Natural killer cell treated with Interleukin-12 subunit alpha and Interleukin-12 subunit beta and Interleukin-15 and Interleukin-18, amount 100 ng/mL, for 72 hours (primary cell): ENCODE measurements around the gene PML. TPM values are rescaled to one million over a fixed set of nuclear protein-coding genes. Genes with fewer than 3 reads are reported as not detected.
A peak's percentile ranks its signal among the peaks of the same experiment; 100 is the strongest.

Experiments
- ATAC-seq, 2 donors: fragments of 150-1000 bp; cut with Tn5 transposase in 1 of 2; sonication (Bioruptor Pico), chemical (Tn5 transposase) in 1 of 2; 2 replicates each; pipeline ENCODE4 v1.10.0; 2021
- DNase-seq: peaks from one replicate; pipeline ENCODE4 v3.0.0; 2022; ENCODE audit warnings: low spot score
- H3K27ac Mint-ChIP-seq, 2 donors: 1 replicate in 1 of 2; 2 replicates in 1 of 2; pipeline ENCODE4 v1.8.0; 2022; ENCODE audit warnings: mixed read lengths in 2 of 2, mild to moderate bottlenecking in 1 of 2, moderate library complexity in 1 of 2
- H3K27me3 Mint-ChIP-seq, 2 donors: 1 replicate in 1 of 2; 2 replicates in 1 of 2; pipeline ENCODE4 v1.8.0; 2022; ENCODE audit warnings: mixed read lengths in 2 of 2
- H3K36me3 Mint-ChIP-seq: one replicate; pipeline ENCODE4 v1.8.0; 2022; ENCODE audit warnings: mixed read lengths
- H3K4me1 Mint-ChIP-seq, 2 donors: 1 replicate in 1 of 2; 2 replicates in 1 of 2; pipeline ENCODE4 v1.8.0; 2022; ENCODE audit warnings: low read depth in 2 of 2, mixed read lengths in 2 of 2, mild to moderate bottlenecking in 1 of 2
- H3K4me3 Mint-ChIP-seq: one replicate; pipeline ENCODE4 v1.8.0; 2022; ENCODE audit warnings: mixed read lengths
- H3K9me3 Mint-ChIP-seq: 2 replicates; pipeline ENCODE4 v1.8.0; 2022; ENCODE audit warnings: mixed read lengths
- total RNA-seq, 2 donors: library from RNA; stranded (reverse); gene quantifications; one replicate each; pipeline ENCODE4 v1.2.3, GENCODE V29; 2022

PML gene
- total RNA-seq, 2 donors from 2014 or later = 62.6 to 72.3 TPM

DNA sequence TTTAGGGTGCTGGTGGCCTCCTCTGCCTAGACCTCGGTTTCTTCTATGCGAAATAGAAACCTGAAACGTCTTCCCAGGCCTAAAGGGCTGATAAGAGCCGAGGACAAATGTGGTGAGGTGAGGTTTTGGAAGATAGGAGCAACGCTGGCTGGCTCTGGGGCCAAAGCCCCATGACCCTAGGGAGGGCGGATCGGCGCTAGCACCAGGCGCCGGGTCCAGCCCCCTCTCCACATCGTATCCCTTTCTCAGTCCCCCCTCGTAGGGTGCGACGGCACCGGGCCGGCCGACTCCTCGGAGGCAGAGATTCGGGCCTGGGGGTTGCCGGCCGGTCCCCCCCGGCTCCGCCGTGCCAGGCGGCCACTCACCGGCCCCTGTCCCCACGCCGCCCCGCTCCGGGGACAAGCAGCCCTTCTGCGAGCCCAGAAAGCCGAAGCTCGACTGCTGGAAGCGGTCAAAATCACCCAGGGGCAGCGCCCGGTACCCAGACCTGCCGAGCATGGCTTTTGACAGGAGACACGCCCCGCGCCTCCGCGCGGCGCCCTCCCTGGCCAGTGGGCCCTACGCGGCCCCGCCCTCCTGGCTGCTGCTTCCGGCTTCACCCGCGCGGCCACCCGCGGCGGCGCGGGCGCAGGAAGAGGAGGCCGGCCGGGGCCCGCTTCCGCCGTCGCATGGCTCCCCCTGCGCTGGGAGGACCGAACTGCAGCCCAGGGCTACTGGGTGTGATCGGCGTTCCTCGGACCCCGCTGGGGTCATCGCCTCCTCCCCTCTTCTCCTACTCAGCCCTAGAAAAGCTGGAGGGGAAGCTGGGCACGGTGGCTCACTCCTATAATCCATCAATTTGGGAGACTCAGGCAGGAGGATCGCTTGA lies 2.6 kb upstream of the PML start, which contains the start of gene STOML1:
TSS of gene STOML1 (minus strand) at position 570 of the 868 bp plus-strand sequence. CDS start at position 498, 72 bp downstream.
- Mint-ChIP-seq H3K9me3 (no peaks in the 10 kb centered on the region), H3K36me3 (no peaks in the 10 kb centered on the region), H3K4me1 (peaks cover 25 to 35% of the 10 kb centered on the region in 2 donors), H3K4me3 (peak within 1 kb of the TSS; percentile 77), H3K27ac (peak within 1 kb of the TSS; percentile 77 to 84), H3K27me3 (no peaks in the 10 kb centered on the region)
- DNase-seq = peak; percentile 96
- ATAC-seq = peak; percentile 89 to 92

DNA sequence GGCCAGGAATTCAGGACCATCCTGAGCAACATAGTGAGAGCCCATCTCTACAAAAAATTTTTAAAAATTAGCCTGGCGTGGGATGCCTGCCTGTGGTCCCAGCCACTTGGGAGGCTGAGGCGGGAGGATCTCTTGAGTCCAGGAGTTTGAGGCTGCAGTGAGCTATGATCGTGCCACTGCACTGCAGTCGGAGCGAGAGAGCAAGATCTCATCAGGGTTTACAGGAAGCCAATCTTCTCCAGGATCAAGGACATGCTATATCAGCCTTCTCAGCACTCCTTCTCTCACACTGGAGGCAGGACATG lies 2.0 kb upstream of the PML start:
- Mint-ChIP-seq H3K27me3 (no peaks in the 10 kb centered on the region), H3K27ac (peak overlapping the region; percentile 77 to 84), H3K4me1 (peaks cover 31 to 41% of the 10 kb centered on the region in 2 donors), H3K9me3 (no peaks in the 10 kb centered on the region), H3K4me3 (peak overlapping the region; percentile 77), H3K36me3 (no peaks in the 10 kb centered on the region)
- DNase-seq = no peak
- ATAC-seq = no peak

DNA sequence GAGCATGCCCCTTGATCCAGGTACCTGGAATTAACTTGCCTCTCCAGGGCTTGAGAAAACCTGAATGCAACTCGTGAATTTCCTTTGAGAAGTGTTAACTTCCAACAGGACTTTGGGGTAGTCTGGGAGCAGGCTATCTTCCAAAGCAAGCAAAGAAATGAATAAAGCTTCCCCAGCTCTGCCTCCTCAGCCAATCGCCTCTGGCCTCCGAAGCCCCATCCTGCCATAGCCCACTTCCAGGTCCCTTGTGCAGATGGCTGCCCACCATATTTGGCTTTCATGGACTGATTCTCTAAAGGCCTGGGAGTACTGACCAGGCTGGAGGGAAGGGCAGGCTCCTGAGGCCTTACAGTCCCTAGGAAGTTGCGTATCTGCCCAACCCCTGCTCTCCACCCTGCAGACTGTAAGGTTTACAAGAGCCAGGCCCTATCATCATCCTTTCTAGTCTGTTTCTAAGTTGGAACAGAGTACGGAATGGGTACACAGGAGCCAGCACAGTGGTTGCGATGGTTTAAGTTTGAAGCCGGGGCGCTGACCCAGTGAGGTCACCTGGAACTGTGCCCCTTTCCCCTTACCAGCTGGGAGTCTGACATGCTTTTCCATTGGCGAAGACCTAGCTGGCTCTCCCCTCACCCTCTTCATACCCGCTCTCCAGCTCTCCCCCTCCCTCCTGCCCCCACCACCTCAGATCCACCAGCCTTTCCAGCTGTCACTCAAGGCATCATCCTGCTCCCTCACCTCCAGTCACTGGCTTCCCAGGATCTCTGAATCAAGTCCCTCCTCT lies 1.1 kb upstream of the PML start:
- DNase-seq = no peak
- peaks cover 37 to 49% of the 10 kb centered on the region in 2 donors for H3K4me1 Mint-ChIP-seq
- peak overlapping the region; percentile 93 for H3K4me3 Mint-ChIP-seq
- peak overlapping the region; percentile 86 to 87 for H3K27ac Mint-ChIP-seq
- no peaks in the 10 kb centered on the region for H3K9me3 Mint-ChIP-seq
- H3K36me3 Mint-ChIP-seq = no peaks in the 10 kb centered on the region
- H3K27me3 Mint-ChIP-seq = no peaks in the 10 kb centered on the region
- no peak for ATAC-seq

DNA sequence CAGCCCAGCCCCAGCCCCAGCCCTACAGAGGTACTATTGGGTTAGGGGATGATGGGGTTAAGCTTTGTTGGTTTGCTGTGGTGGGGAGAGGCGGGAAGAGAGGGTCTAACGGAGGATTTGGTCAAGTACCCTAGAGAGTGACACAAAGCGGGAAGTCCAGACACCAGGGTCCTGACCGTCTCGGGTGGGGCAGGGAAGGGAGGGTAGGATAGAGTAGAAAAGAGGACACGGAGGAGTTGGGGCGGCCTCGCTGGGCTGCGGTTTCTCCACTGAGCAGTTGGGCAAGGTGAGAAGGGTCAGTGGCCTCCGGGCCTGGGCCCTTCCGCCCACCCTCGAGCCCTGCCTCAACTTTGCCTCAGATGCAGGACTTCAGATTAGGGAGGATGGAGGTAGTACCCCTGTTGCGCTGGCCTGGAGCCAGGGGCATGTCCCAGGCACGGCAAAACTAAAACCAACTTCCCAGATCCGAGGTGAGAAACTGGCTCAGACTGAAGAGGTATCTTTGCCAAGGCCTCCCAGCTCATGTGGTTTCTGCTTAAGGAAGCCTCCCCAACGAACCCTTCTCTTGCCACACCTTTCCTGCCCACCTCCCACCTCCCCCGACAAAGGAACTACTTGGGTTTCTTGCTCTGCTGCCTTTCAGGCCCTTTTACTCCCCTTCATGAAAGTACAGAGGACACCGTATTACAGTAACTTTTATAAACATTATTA lies 551 bp downstream of the PML start:
- Mint-ChIP-seq H3K27ac (peak overlapping the region; percentile 86 to 87), H3K4me3 (peak overlapping the region; percentile 93), H3K27me3 (no peaks in the 10 kb centered on the region), H3K9me3 (no peaks in the 10 kb centered on the region), H3K36me3 (peaks cover 8% of the 10 kb centered on the region), H3K4me1 (peaks cover 44 to 61% of the 10 kb centered on the region in 2 donors)
- DNase-seq = no peak
- peak in 1 of 2 donors; percentile 0 for ATAC-seq

DNA sequence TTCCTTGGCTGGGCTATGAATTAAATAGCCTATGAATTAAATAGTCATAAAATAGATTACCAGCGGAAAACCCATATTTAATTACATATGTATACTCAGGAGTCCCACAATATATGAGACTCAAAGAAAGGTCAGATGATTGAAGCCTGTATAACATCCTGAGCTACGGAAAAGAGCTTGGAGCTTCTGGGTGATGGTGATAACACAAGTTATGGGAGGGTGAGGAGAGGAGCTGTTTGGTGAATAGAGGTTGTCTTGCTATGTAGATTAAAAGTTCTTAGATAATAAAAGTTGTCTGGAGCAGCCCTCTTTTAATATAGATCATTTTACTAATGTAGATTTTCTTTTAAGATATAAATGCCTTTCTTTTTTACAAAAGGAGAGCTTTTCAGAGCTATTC lies 1.8 kb downstream of the PML start:
- ATAC-seq = no peak
- no peaks in the 10 kb centered on the region for H3K27me3 Mint-ChIP-seq
- peaks cover 13% of the 10 kb centered on the region for H3K36me3 Mint-ChIP-seq
- no peak for DNase-seq
- H3K4me1 Mint-ChIP-seq = peaks cover 43 to 63% of the 10 kb centered on the region in 2 donors
- H3K4me3 Mint-ChIP-seq = peak overlapping the region; percentile 93
- peak overlapping the region; percentile 86 to 87 for H3K27ac Mint-ChIP-seq
- H3K9me3 Mint-ChIP-seq = no peaks in the 10 kb centered on the region

DNA sequence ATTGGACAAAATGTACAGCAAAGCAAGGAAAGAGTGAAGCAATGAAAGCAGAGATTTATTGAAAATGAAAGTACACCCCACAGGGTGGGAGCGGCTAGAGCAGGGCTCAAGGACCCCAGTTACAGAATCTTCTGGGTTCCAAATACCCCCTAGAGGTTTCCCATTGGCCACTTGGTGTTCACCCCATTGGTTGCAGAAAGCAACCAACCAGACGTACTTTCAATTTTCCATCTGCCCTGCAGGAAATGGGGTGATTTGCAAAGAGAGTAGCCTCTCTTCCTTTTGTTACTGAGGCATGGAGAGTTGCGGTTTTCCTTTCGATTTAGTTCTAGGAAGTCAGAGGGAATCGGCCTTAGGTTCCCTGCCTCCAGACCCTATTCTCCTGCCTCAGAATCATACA lies 2.4 kb downstream of the PML start:
- Mint-ChIP-seq H3K9me3 (no peaks in the 10 kb centered on the region), H3K36me3 (peaks cover 13% of the 10 kb centered on the region), H3K27ac (peak overlapping the region; percentile 86 to 87), H3K4me1 (peaks cover 42 to 63% of the 10 kb centered on the region in 2 donors), H3K27me3 (no peaks in the 10 kb centered on the region), H3K4me3 (peak overlapping the region; percentile 93)
- ATAC-seq (no peak), DNase-seq (no peak)

DNA sequence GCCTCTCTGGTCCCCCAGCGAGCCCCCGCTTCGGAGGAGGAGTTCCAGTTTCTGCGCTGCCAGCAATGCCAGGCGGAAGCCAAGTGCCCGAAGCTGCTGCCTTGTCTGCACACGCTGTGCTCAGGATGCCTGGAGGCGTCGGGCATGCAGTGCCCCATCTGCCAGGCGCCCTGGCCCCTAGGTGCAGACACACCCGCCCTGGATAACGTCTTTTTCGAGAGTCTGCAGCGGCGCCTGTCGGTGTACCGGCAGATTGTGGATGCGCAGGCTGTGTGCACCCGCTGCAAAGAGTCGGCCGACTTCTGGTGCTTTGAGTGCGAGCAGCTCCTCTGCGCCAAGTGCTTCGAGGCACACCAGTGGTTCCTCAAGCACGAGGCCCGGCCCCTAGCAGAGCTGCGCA lies 3.5 kb downstream of the PML start:
- H3K27ac Mint-ChIP-seq = no peak overlapping the region
- H3K36me3 Mint-ChIP-seq = peaks cover 13% of the 10 kb centered on the region

DNA sequence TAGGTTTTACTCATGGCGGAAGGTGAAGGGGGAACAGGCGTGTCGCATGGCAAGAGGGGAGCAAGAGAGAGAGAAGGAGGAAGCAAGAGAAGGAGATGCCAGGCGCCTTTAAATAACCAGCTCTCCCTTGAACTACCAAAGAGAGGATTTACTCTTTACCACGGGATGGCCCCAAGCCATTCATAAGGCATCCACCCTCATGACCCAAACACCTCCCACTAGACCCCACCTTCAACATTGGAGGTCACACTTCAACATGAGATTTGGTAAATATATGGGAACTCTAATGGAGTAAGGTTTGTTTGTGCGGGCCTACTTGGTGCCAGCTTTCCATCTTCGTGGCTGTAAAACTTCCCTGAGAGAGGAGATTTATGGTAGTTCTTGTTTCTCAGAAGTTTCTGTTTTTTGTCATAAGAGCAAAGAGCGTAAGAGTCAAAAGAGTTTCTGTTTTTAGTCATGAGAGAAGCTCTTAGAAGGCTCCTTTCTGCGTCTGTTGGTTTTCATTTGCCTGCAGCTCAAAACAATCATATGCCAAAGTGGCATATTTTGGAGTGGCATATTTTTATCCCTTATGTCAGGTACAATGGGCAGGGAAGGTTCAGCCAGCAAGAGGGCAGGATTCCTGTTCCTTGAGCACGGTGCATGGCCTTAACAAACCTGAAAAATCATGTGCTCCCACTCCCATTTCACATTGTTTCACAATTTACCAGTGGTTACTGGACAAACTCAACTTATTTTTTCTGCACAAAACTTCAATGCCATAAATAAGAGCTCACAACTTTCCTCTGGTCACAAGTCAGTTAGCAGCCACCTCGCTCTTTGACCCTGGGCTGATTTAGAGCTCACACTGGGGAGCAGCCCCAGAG lies 12.5 kb downstream of the PML start:
- peaks cover 26% of the 10 kb centered on the region for H3K36me3 Mint-ChIP-seq

More for the DNA sequence above, 3.5 kb downstream of the PML start:
- peaks cover 36 to 56% of the 10 kb centered on the region in 2 donors for H3K4me1 Mint-ChIP-seq
- no peak for DNase-seq
- H3K27me3 Mint-ChIP-seq = no peaks in the 10 kb centered on the region
- peak overlapping the region; percentile 93 for H3K4me3 Mint-ChIP-seq
- H3K9me3 Mint-ChIP-seq = no peaks in the 10 kb centered on the region
- no peak for ATAC-seq

DNA sequence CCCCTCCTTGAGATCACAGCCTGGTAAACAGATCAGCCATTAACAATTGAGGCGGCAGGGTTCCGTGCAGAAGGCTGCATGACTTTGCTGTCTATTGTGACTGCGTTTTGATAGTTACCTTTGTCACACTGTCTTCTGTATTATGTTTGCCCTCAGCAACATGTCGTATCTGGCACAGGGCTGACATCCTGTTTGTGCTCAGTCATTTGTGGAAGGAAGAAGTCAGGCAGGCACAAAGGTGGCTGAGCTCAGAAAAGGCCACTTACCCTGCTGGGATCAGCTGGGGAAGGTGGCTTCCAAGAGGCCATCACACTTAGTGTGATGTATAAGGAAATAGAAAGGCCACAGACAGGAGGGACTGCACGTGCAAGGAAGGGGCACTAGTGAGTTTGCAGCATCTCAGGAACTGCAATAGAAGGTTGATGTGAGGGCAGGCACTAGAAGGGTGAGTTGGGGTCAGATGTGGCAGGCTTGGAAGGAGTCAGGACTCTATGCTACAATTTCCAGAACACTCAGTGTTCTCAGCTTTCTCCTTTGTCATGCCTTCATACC lies 13.4 kb downstream of the PML start:
- peaks cover 26% of the 10 kb centered on the region for H3K36me3 Mint-ChIP-seq
- peak in 1 of 2 donors; percentile 86 for ATAC-seq
- no peaks in the 10 kb centered on the region for H3K27me3 Mint-ChIP-seq
- H3K4me1 Mint-ChIP-seq = peaks cover 49 to 57% of the 10 kb centered on the region in 2 donors
- DNase-seq = no peak
- H3K4me3 Mint-ChIP-seq = peak overlapping the region; percentile 76
- peak overlapping the region; percentile 57 to 76 for H3K27ac Mint-ChIP-seq
- H3K9me3 Mint-ChIP-seq = no peaks in the 10 kb centered on the region

More for the DNA sequence above, 12.5 kb downstream of the PML start:
- no peak for DNase-seq
- no peaks in the 10 kb centered on the region for H3K9me3 Mint-ChIP-seq
- no peaks in the 10 kb centered on the region for H3K27me3 Mint-ChIP-seq
- H3K27ac Mint-ChIP-seq = peak overlapping the region; percentile 55 to 76
- peak overlapping the region; percentile 76 for H3K4me3 Mint-ChIP-seq
- peaks cover 49 to 57% of the 10 kb centered on the region in 2 donors for H3K4me1 Mint-ChIP-seq
- peak in 1 of 2 donors; percentile 73 for ATAC-seq

DNA sequence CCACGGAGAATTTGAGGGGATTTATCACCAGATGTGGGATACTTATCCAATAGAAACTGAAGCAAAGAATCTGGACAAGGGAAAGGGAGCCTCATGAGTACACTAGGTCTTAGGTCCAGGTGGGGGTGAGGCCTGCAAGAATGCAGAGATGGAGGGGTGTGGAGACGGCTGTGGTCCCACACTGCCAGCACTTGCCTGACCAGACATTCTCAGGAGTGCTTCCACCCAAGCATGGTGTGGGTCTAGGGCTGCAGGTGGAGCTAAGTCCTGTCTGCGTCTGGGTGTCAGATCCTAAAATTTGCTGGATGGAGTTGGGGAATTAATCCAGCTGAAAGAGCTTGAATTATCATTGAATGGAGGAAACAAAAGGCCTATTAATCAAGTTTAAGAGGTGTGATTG lies 14.4 kb downstream of the PML start:
- Mint-ChIP-seq H3K4me3 (no peak overlapping the region), H3K4me1 (peaks cover 46 to 50% of the 10 kb centered on the region in 2 donors), H3K27ac (no peak overlapping the region), H3K9me3 (no peaks in the 10 kb centered on the region), H3K27me3 (no peaks in the 10 kb centered on the region), H3K36me3 (peaks cover 18% of the 10 kb centered on the region)
- ATAC-seq (no peak), DNase-seq (no peak)

DNA sequence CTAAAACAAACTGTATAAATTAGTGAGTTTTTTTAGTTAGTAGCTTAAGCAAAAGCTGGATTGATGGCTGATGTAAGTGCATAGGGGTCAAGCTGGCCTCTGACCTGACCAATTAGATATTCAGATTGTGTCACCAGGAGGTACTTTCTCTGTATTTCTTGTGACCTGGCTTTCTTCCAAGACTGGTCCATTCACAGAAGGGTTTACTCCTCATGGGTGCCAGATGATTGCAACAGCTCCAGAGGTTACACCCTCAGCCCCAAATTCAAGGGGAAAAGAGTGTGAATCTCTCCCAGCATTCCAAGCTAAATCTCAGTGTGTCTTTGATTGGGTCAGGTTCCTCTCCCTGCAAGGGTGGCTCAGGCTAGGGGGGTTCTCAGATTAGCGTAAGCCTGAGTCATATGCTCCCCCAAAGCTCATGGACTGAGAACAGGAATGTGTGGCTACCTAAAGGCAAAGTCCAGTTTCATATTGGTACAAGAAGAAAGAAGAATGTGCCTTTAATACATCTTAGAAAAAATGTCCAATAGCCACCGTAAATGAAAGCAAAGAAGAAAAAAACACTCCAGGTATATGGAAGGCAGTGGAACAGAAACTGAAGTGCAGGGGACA lies 16.5 kb downstream of the PML start:
- no peak overlapping the region for H3K27ac Mint-ChIP-seq
- H3K36me3 Mint-ChIP-seq = peaks cover 9% of the 10 kb centered on the region
- ATAC-seq (no peak), DNase-seq (no peak)
- H3K4me3 Mint-ChIP-seq = no peak overlapping the region
- H3K9me3 Mint-ChIP-seq = no peaks in the 10 kb centered on the region
- peaks cover 48 to 49% of the 10 kb centered on the region in 2 donors for H3K4me1 Mint-ChIP-seq
- H3K27me3 Mint-ChIP-seq = no peaks in the 10 kb centered on the region

DNA sequence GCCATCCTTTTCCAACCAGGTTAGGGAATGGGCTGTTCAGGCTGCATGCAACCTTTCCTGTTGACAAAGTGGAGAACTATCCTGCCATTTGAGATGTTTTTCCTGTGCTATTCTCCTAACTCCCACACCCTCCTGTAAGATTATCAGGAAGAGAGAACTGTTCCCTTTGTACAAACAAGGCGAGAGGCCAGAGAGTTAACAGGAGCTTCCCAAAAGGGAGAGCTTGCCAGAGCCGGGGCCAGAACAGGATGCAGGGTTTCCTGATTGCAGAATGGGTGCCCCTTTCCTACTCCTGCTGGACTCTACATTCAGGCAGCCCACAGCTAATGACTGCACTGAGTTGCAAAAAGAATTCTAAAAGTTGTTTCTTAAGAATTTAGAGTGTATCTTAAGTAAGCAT lies 17.1 kb downstream of the PML start:
- H3K27ac Mint-ChIP-seq = no peak overlapping the region
- ATAC-seq (no peak), DNase-seq (no peak)
- no peak overlapping the region for H3K4me3 Mint-ChIP-seq
- H3K36me3 Mint-ChIP-seq = peaks cover 6% of the 10 kb centered on the region
- no peaks in the 10 kb centered on the region for H3K9me3 Mint-ChIP-seq
- peaks cover 43 to 44% of the 10 kb centered on the region in 2 donors for H3K4me1 Mint-ChIP-seq
- H3K27me3 Mint-ChIP-seq = no peaks in the 10 kb centered on the region
